Heart right ventricle (tissue), 16 donors: ENCODE measurements around the gene STRADA. TPM values are rescaled to one million over a fixed set of nuclear protein-coding genes. Genes with fewer than 3 reads are reported as not detected.

Experiments
- ATAC-seq, 8 donors: fragments of 200-7000 bp; cut with Tn5 transposase; one replicate each; pipeline ENCODE4 v1.9.1; 2020; ENCODE audit warnings: mild to moderate bottlenecking in 8 of 8, moderate library complexity in 8 of 8, moderate number of reproducible peaks in 1 of 8
- DNase-seq, 2 donors: peaks; one replicate each; pipeline ENCODE4 v3.0.0-alpha.2; 2020
- H3K27ac ChIP-seq, 10 donors: fragments of 200-600 bp; sonication (generic) in 2 of 10; one replicate each; pipeline versions ENCODE4 v1.5.0 to v1.8.0; 2020 to 2022; ENCODE audit warnings: mild to moderate bottlenecking in 3 of 10
- H3K27me3 ChIP-seq, 7 donors: fragments of 200-600 bp; one replicate each; pipeline ENCODE4 v1.8.0; 2021 to 2022; ENCODE audit warnings: mild to moderate bottlenecking in 2 of 7
- H3K36me3 ChIP-seq, 9 donors: fragments of 200-600 bp; sonication (generic) in 1 of 9; one replicate each; pipeline versions ENCODE4 v1.5.0 to v1.8.0; 2020 to 2022; ENCODE audit warnings: mild to moderate bottlenecking in 2 of 9
- H3K4me1 ChIP-seq, 9 donors: fragments of 200-600 bp; sonication (generic) in 1 of 9; one replicate each; pipeline versions ENCODE4 v1.5.0 to v1.8.0; 2020 to 2022; ENCODE audit warnings: mild to moderate bottlenecking in 4 of 9
- H3K4me3 ChIP-seq, 10 donors: fragments of 200-600 bp; sonication (generic) in 2 of 10; one replicate each; pipeline versions ENCODE4 v1.5.0 to v1.8.0; 2020 to 2022; ENCODE audit warnings: mild to moderate bottlenecking in 7 of 10, moderate library complexity in 2 of 10
- H3K9me3 ChIP-seq, 11 donors: fragments of 200-600 bp in 10 of 11; sonication (generic) in 2 of 11; one replicate each; pipeline versions ENCODE4 v1.5.0 to v1.8.0; 2013 to 2022; ENCODE audit warnings: mild to moderate bottlenecking in 2 of 11, control low read depth in 1 of 11, moderate library complexity in 1 of 11
- CTCF ChIP-seq, 9 donors: fragments of 200-600 bp; sonication (generic) in 2 of 9; IDR thresholded peaks; one replicate each; pipeline versions ENCODE4 v1.5.0 to v1.8.0; 2021 to 2022; ENCODE audit warnings: antibody characterized with exemption in 9 of 9, mild to moderate bottlenecking in 5 of 9, moderate library complexity in 1 of 9
- WGBS, 2 donors: extraction: QIAGEN DNeasy Blood & Tissue Kit; methylation state at CpG; one replicate each; pipeline ENCODE4 v1.1.7; 2013; ENCODE audit warnings: inconsistent platforms in 1 of 2; 5-methylcytosine and 5-hydroxymethylcytosine counted together
- intact Hi-C, 10 donors: fragments of 100-400 bp; cut with DNase I; formaldehyde crosslinking; loops; one replicate each; pipeline versions ENCODE4 v1.11.1 to v1.14.2; 2022
- polyA plus RNA-seq, 2 donors: library from polyadenylated mRNA; stranded (reverse); fragments of 200-250 nt; gene quantifications; one replicate each; pipeline ENCODE4 v1.2.3, GENCODE V29; 2013
- total RNA-seq, 10 donors: library from RNA; stranded (reverse); fragmentation: NEBNext Ultra II Directional in 3 of 10; extraction: Animal tissue kit (Norgen Biotek cat#: 25700) in 3 of 10; gene quantifications; one replicate each; pipeline versions ENCODE4 v1.2.1 to v1.2.4, GENCODE V29; 2021 to 2023
- donor health status: Arrhythmogenic right ventricular cardiomyopathy.
- donor health status: ischemic (EF 13 %, LVEDD 7.1; RV severe dilation, severe dysfunction).
- donor health status: healthy with polysubstance abuse.
- donor health status: DM: no; HTN: yes; CAD: no.
- donor health status: DM: no; HTN: no; CAD: no.
- donor health status: ischemic (EF 25% LVEDD 6.9; RV normal size, moderate dysfunction).
- donor health status: ischemic (EF 25% LVEDD 5.7; RV mildly dilated, moderate dysfunction).
- donor health status: healthy.
- donor health status: DM: yes; HTN: yes; CAD: no.
- donor health status: Ischemic cardiomyopathy.
- donor health status: ischemic (EF 35%, LVEDD 5.7; RV mildly dilated, moderate dysfunction).
- donor health status: nonischemic (EF 11% LVEDD 7.7; RV severe dilation, severe dysfunction).
- donor health status: DM: yes; HTN: yes; CAD: no.
- donor health status: PGD.
- donor health status: ischemic (EF 29% LVEDD 5.4; RV normal size, mild dysfunction).
- donor health status: nonischemic (EF 23%, LVEDD 6.1; RV moderate dilation, normal function).

The STRADA gene
- total and polyA plus RNA-seq, 12 donors: 12.2 to 30.0 (median 17.7) TPM

GRCh38 chr17:63707151-63707550 is 34.4 kb downstream of the STRADA start:
- DNase-seq: no peak
- intact Hi-C loops: no loop called here
- no peak overlapping the region for H3K4me3 ChIP-seq
- 90 to 93% methylated on average over 11 of the region's 11 CpGs for WGBS, 2 donors
- ATAC-seq: no peak
- peaks cover 0 to 31% (median 0%) of the 10 kb centered on the region in 9 donors for H3K4me1 ChIP-seq
- peak overlapping the region in 1 of 10 donors; percentile 58 for H3K27ac ChIP-seq
- no peak for TF ChIP-seq CTCF (IDR thresholded peaks at IDR 0.05)
- peaks cover 0 to 98% (median 43%) of the 10 kb centered on the region in 9 donors for H3K36me3 ChIP-seq
- H3K9me3 ChIP-seq: no peaks in the 10 kb centered on the region
- H3K27me3 ChIP-seq: no peaks in the 10 kb centered on the region

- no peaks in the 10 kb centered on the region for H3K27me3 ChIP-seq
- peaks cover 0 to 35% (median 1%) of the 10 kb centered on the region in 9 donors for H3K4me1 ChIP-seq
- H3K36me3 ChIP-seq: peaks cover 0 to 91% (median 41%) of the 10 kb centered on the region in 9 donors
- no peak for ATAC-seq
- no peak overlapping the region for H3K4me3 ChIP-seq
- no peak for DNase-seq
- H3K9me3 ChIP-seq: no peaks in the 10 kb centered on the region
- 79 to 89% methylated on average over 7 of the region's 7 CpGs for WGBS, 2 donors
- no peak for TF ChIP-seq CTCF (IDR thresholded peaks at IDR 0.05)
- H3K27ac ChIP-seq: peak overlapping the region in 1 of 10 donors; percentile 58
- intact Hi-C loops: no loop called here
Measured at GRCh38 chr17:63706336-63707082, 35.1 kb downstream of the STRADA start.

GRCh38 chr17:63705657-63706056 is 35.9 kb downstream of the STRADA start:
- Histone ChIP-seq H3K27me3 (no peaks in the 10 kb centered on the region), H3K4me1 (peaks cover 4 to 44% (median 10%) of the 10 kb centered on the region in 9 donors), H3K27ac (peak overlapping the region in 1 of 10 donors; percentile 58), H3K9me3 (no peaks in the 10 kb centered on the region), H3K36me3 (peaks cover 0 to 83% (median 38%) of the 10 kb centered on the region in 9 donors), H3K4me3 (no peak overlapping the region)
- 57 to 63% methylated on average over 3 of the region's 3 CpGs for WGBS, 2 donors
- no peak for TF ChIP-seq CTCF (IDR thresholded peaks at IDR 0.05)
- DNase-seq: no peak
- no peak for ATAC-seq
- intact Hi-C loops: no loop called here

GRCh38 chr17:63704836-63705235 is 36.8 kb downstream of the STRADA start:
- no peak overlapping the region for H3K27ac ChIP-seq
- no peak for ATAC-seq

More at GRCh38 chr17:63704836-63705235, 36.8 kb downstream of the STRADA start:
- no peak for DNase-seq
- peaks cover 0 to 74% (median 30%) of the 10 kb centered on the region in 9 donors for H3K36me3 ChIP-seq
- 88 to 92% methylated on average over 9 of the region's 9 CpGs for WGBS, 2 donors
- H3K4me3 ChIP-seq: no peak overlapping the region
- no peaks in the 10 kb centered on the region for H3K9me3 ChIP-seq
- H3K4me1 ChIP-seq: peaks cover 8 to 44% (median 10%) of the 10 kb centered on the region in 9 donors
- no peaks in the 10 kb centered on the region for H3K27me3 ChIP-seq
- no peak for TF ChIP-seq CTCF (IDR thresholded peaks at IDR 0.05)
- intact Hi-C loops: loop anchor here in 1 of 10 donors (5.0 kb wide), 1 partner anchor 37 kb away; the partner anchor contains the start of gene STRADA
